Ishikawa (cell line): ENCODE measurements around the gene VMO1.

Source experiments
- CEBPB ChIP-seq: IDR thresholded peaks from 2 replicates; pipeline ENCODE4 v1.6.1; 2012
- CREB1 ChIP-seq: IDR thresholded peaks from 2 replicates; pipeline ENCODE4 v1.6.1; 2012; ENCODE audit warnings: low read depth
- EGR1 ChIP-seq: IDR thresholded peaks from 2 replicates; pipeline ENCODE4 v1.6.1; 2012
- EP300 ChIP-seq: IDR thresholded peaks from 2 replicates; pipeline ENCODE4 v1.6.1; 2012; ENCODE audit warnings: borderline replicate concordance
- FOXM1 ChIP-seq: IDR thresholded peaks from 2 replicates; pipeline ENCODE4 v1.6.1; 2012; ENCODE audit warnings: low read depth, borderline replicate concordance
- MAX ChIP-seq: IDR thresholded peaks from 2 replicates; pipeline ENCODE4 v1.6.1; 2012
- NFIC ChIP-seq: IDR thresholded peaks from 2 replicates; pipeline ENCODE4 v1.6.1; 2012
- RAD21 ChIP-seq: IDR thresholded peaks from 2 replicates; pipeline ENCODE4 v1.6.1; 2012; ENCODE audit warnings: low read depth
- REST ChIP-seq: IDR thresholded peaks from 2 replicates; pipeline ENCODE4 v1.6.1; 2012; ENCODE audit warnings: low read depth, mild to moderate bottlenecking
- TAF1 ChIP-seq: IDR thresholded peaks from 2 replicates; pipeline ENCODE4 v1.6.1; 2012; ENCODE audit warnings: low read depth, mild to moderate bottlenecking
- TCF12 ChIP-seq: IDR thresholded peaks from 2 replicates; pipeline ENCODE4 v1.6.1; 2012; ENCODE audit warnings: low read depth
- TEAD4 ChIP-seq: IDR thresholded peaks from 2 replicates; pipeline ENCODE4 v1.6.1; 2012
- USF1 ChIP-seq: IDR thresholded peaks from 2 replicates; pipeline ENCODE4 v1.6.1; 2012
- YY1 ChIP-seq: IDR thresholded peaks from 2 replicates; pipeline ENCODE4 v1.6.1; 2012; ENCODE audit warnings: low read depth
- ZBTB7A ChIP-seq: IDR thresholded peaks from 2 replicates; pipeline ENCODE4 v1.6.1; 2012; ENCODE audit warnings: low read depth

The VMO1 gene

GRCh38 chr17:4748686-4749085 is 37.5 kb downstream of the VMO1 start:
- TF ChIP-seq EP300 (no peak), YY1 (no peak), MAX (no peak), EGR1 (no peak), ZBTB7A (no peak), CREB1 (no peak), REST (no peak), NFIC (no peak), TEAD4 (no peak), USF1 (no peak), CEBPB (no peak)

GRCh38 chr17:4747847-4748246 is 38.3 kb downstream of the VMO1 start:
- TF ChIP-seq NFIC (no peak), CEBPB (no peak)

- no peak for TF ChIP-seq TCF12
- TF ChIP-seq EGR1: no peak
- no peak for TF ChIP-seq NFIC
- no peak for TF ChIP-seq RAD21
- no peak for TF ChIP-seq FOXM1
- TF ChIP-seq MAX: no peak
- TF ChIP-seq TEAD4: no peak
- no peak for TF ChIP-seq TAF1
These were observed 40.9 kb downstream of the VMO1 start for GRCh38 chr17:4744999-4745969.

- TF ChIP-seq TAF1 (no peak), MAX (no peak), NFIC (no peak), TEAD4 (no peak), USF1 (no peak), EGR1 (no peak), EP300 (no peak), CEBPB (no peak), YY1 (no peak), CREB1 (no peak), FOXM1 (no peak), RAD21 (no peak), ZBTB7A (no peak), REST (no peak), TCF12 (no peak)
These were observed 42.3 kb downstream of the VMO1 start for GRCh38 chr17:4743898-4744297.

- TF ChIP-seq REST (no peak), NFIC (no peak), TEAD4 (no peak), EGR1 (no peak), CEBPB (no peak), FOXM1 (no peak)
These were observed 42.9 kb downstream of the VMO1 start for GRCh38 chr17:4743216-4743615.
